Epithelial cell of esophagus (primary cell): ENCODE data around the gene MAPKAPK5.

Source experiments
- DNase-seq: peaks from one replicate; pipeline ENCODE4 v3.0.0; 2010; ENCODE audit warnings: low read depth
- H3K4me3 ChIP-seq: 2 replicates; pipeline ENCODE4 v1.5.1; 2011; ENCODE audit warnings: mild to moderate bottlenecking, low read length, control low read depth
- CTCF ChIP-seq: IDR thresholded peaks from 2 replicates; pipeline ENCODE4 v1.5.1; 2011; ENCODE audit warnings: low read depth, mild to moderate bottlenecking, low read length, control low read depth, inconsistent platforms; ENCODE audit not compliant: insufficient read depth; ENCODE audit errors: missing control alignments

Gene MAPKAPK5

GRCh38 chr12:111846016-111846415 lies 4.0 kb downstream of the MAPKAPK5 start:
- no peak overlapping the region for H3K4me3 ChIP-seq
- no peak for TF ChIP-seq CTCF
- no peak for DNase-seq

DNA sequence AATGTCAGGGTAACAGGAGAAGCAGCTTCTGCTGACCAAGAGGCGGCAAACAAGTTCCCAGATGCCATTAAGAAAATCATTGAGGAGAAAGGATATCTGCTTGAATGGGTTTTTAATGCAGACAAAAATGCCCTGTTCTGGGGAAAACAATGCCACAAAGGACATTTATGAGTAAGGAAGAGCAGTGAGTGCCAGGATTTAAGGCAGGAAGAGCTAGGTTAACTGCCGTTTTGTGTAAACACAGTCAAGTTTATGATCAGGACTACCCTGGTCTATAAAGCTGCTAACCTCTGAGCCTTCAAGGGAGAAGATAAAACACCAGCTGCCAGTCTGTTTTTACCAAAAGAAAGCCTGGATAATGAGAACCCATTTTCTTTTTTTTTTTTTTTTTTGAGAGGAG lies 8.5 kb downstream of the MAPKAPK5 start:
- no peak overlapping the region for H3K4me3 ChIP-seq
- DNase-seq = no peak
- TF ChIP-seq CTCF = no peak

GRCh38 chr12:111858186-111858585 lies 16.2 kb downstream of the MAPKAPK5 start:
- H3K4me3 ChIP-seq = no peak overlapping the region
- no peak for TF ChIP-seq CTCF
- no peak for DNase-seq

- TF ChIP-seq CTCF = no peak
- H3K4me3 ChIP-seq = no peak overlapping the region
- DNase-seq = no peak
Observed at GRCh38 chr12:111858778-111859177, 16.8 kb downstream of the MAPKAPK5 start.

DNA sequence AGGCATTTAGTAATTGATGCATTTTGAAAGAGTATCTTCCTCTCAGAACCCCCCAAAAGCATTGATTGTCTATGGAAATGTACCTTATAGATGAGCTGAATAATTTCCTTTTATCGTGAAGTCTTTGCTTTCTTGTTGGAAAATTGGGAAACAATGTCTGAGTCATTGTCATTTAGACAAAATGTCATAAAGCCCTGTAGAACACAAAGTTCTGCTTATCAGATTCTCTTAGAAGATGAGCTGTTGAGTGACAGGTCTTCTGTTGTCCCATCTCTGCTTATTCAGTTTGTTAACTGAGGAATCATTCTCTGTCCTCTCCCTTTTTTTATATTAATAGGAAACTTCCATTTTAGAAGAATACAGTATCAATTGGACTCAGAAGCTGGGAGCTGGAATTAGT lies 22.9 kb downstream of the MAPKAPK5 start:
- no peak overlapping the region for H3K4me3 ChIP-seq
- no peak for TF ChIP-seq CTCF
- no peak for DNase-seq

GRCh38 chr12:111867531-111867930 lies 25.5 kb downstream of the MAPKAPK5 start:
- no peak for TF ChIP-seq CTCF
- no peak for DNase-seq
- no peak overlapping the region for H3K4me3 ChIP-seq

GRCh38 chr12:111868676-111869588 lies 26.9 kb downstream of the MAPKAPK5 start:
- no peak for TF ChIP-seq CTCF
- H3K4me3 ChIP-seq = no peak overlapping the region
- DNase-seq = no peak
